M059J (cell line): ENCODE data around the gene GDPD3. TPM values are rescaled to one million over a fixed set of nuclear protein-coding genes. Genes with fewer than 3 reads are reported as not detected.
"Not testable (repeated sequence)": the region's sequence is repeated elsewhere in the genome, so short reads cannot be mapped to it uniquely, and the experiment has no call there.

Experiments used
- DNase-seq: peaks from one replicate; pipeline ENCODE4 v3.0.0-alpha.2; 2012; ENCODE audit warnings: low read depth
- total RNA-seq: library from RNA; depleted of rRNA; stranded (reverse); fragments of >200 nt; shearing (Covaris generic); gene quantifications from 2 replicates; pipeline ENCODE4 v1.2.3, GENCODE V29; 2014; rRNA removed

GDPD3 gene, protein sequence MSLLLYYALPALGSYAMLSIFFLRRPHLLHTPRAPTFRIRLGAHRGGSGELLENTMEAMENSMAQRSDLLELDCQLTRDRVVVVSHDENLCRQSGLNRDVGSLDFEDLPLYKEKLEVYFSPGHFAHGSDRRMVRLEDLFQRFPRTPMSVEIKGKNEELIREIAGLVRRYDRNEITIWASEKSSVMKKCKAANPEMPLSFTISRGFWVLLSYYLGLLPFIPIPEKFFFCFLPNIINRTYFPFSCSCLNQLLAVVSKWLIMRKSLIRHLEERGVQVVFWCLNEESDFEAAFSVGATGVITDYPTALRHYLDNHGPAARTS
- 0.52 and 1.8 TPM in 2 replicates for total RNA-seq

DNA sequence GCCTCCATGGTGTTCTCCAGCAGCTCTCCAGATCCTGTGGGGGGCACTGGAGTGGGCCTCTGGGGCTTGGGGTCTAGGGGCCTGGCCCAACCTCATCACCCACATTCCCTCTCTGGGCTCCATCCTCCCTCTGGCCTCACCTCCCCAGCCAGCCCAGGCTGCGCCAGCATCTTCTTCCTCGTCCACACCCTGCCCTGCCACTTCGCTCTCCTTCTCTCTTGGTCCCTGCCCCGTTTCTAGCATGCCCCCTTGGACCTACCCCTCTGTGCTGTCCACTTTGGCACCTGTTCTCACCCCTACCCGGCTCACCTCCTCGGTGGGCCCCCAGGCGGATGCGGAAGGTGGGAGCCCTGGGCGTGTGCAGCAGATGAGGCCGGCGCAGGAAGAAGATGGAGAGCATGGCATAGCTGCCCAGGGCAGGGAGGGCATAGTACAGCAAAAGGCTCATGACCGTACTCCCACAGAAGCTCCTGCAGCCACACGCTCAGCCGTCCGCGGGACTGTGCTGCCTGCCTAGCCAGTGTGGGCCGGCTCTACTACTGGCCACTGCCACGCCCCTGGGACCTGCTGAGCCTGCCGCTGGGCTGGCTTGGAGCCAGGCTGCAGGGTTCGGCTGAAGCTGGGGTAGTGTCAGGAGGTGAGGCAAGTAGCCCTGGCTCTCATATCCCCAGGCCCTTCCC lies at the start of gene GDPD3:
Gene GDPD3, minus strand, starts transcription at position 507 of the 680 bp plus-strand sequence. Its CDS starts 59 bp downstream, at position 448.
- peak; percentile 51 for DNase-seq

DNA sequence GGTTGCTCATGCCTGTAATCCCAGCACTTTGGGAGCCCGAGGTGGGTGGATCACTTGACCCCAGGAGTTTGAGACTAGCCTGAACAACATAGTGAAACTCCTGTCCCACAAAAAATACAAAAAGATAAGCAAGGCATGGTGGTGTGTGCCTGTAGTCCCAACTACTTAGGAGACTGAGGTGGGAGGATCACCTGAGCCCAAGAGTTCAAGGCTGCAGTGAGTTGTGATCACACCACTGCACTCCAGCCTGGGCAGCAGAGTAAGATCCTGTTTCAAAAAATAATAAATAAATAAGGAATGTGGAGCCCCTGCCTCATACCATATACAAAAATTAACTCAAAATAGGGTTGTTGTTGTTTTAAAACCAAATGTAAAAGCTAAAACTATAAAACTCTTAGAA lies 43.9 kb upstream of the GDPD3 start:
- no peak for DNase-seq

DNA sequence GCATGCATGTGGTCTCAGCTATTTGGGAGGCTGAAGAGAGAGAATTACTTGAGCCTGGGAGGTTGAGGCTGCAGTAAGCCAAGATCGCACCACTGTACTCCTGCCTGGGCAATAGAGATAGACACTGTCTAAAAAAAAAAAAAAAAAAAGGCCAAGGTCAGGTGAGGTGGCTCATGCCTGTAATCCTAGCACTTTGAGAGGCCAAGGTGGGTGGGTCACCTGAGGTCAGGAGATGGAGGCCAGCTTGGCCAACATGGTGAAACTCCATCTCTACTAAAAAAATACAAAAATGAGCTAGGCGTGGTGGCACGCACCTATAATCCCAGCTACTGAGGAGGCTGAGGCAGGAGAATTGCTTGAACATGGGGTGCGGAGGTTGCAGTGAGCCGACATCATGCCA lies 41.9 kb upstream of the GDPD3 start:
- DNase-seq = no peak

DNA sequence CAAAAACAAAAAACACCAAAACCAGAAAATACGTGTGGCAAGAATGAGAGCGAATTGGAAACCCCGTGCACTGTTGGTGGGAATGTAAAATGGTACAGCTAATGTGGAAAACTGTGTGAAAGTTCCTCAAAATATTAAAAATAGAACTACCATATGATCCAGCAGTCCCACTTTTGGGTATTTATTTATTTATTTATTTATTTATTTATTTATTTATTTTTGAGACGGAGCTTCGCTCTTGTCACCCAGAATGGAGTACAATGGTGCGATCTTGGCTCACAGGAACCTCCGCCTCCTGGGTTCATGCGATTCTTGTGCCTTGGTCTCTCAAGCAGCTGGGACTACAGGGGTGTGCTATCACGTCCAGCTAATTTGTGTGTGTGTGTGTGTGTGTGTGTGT lies 39.2 kb upstream of the GDPD3 start:
- no peak for DNase-seq

DNA sequence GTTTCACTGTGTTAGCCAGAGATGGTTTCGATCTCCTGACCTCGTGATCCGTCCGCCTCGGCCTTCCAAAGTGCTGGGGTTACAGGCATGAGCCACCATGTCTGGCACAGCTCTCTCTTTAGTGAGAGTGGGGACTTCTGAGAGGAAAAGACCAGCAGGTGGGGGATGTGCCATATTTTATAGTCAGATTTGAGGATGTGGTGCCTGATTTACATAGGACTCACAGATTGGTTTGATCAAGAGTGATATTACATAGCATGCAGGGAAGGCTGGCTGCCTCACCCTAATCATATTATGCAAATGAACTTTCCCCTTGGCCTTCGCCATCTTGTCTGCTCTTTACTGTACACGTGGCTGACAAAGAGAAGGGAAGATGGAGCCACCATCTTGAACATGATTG lies 37.8 kb upstream of the GDPD3 start:
- no peak for DNase-seq

DNA sequence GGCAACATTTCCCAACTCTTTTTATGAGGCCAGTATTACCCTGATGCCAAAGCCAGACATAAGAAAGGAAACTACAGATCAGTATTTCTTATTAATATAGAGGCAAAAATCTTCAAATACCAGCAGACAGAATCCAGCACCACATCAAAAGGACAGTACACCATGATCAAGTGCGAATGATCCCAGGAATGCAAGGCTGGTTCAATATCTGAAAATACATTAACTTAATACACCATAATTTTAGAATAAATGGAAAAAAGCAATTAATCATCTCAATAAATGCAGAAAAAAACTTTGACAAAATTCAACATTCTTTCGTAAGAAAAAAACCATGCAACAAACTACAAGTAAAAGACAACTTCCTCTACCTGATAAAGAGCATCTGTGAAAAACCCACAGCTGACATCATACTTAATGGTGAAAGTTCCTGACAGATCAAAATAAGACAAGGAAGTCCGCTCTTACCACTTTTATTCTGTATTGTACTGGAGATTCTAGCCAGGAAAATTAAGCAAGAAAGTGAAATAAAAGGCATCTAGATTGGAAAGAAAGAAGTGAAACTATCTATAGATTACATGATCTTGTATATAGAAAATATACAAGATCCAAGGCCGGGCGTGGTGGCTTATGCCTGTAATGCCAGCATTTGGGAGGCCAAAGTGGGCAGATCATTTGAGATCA lies 36.1 kb upstream of the GDPD3 start:
- no peak for DNase-seq

DNA sequence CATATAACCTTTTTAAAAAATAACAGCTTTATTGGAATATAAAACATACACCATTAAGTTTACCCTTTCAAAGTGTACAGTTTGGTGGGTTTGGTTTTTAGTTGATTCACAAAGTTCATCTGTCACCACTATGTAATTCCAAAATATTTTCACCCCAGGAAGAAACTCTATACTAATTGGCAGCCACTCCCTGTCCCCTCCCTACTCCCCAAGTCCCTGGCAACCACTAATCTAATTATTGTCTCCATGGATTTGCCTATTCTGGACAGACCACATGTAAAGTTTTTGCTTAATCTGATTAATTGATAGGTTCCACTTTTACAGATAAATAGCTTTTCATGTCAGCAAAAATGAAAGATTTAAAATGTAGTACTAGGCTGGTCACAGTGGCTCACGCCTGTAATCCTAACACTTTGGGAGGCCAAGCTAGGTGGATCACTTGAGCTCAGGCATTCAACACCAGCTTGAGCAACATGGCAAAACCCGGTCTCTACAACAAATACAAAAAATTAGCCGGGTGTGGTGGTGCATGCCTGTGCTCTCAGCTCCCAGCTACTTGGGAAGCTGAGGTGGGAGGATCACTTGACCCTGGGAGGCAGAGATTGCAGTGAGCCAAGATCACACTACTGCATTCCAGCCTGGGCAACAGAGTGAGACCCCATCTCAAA lies 34.6 kb upstream of the GDPD3 start:
- no peak for DNase-seq

DNA sequence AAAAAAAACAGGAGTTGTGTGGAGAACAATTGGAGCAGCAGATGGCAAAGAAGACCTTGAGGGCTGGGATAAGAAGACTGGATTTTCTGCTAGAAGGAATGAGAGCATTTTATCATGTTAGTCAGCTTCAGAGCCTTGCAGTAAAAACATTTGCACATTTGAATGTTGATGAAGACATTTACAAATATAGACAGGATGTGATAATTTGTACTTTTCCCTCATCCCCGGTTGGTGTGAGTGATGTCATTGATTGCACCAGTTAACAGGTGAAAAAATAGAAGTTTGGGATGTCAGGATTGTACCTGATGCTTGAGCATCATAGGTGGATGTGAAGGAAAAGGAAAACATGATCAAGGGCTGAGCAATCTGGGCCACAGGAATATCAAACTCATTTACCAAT lies 32.3 kb upstream of the GDPD3 start:
- DNase-seq = no peak

DNA sequence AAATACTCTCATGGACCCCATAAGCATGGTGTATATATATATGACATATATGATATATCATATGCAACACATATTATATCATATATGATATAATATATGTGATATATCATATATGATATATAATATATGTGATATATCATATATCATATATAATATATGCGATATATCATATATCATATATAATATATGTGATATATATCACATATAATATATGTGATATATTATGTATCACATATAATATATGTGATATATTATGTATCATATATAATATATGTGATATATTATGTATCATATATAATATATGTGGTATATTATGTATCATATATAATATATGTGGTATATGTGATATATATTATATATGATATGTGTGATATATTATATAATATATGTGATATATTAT lies 31.6 kb upstream of the GDPD3 start:
- DNase-seq = no peak

DNA sequence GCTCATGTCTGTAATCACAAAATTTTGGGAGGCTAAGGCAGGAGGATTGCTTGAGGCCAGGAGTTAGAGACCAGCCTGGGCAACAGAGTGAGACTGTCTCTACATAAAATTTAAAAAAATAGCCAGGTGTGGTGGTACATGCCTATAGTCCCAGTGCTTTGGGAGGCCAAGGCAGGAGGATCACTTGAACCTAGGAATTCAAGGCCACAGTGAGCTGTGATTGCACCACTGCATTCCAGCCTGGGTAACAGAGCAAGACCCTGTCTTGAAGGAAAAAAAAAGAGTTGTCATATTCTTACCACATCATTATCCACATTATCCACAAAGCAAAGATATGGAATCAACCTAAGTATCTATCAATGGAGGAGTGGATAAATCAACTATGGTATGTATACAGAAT lies 30.7 kb upstream of the GDPD3 start:
- no peak for DNase-seq

DNA sequence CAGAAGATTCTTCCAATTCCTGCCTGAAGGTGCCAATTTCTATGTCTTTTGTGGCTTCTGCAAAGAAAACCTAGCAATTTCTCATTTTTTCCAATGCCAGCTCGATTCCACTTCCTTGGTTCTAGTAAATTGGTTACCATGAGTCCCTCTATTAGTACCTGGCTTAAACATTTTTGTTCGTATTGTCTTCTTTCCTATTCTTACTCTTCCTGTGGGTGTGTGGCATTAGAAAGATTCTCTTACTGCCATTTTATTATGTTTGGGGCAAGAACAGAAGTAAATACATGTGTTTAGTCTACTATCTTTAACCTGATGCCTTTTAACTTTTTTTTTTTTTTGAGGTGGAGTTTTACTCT lies 30.0 kb upstream of the GDPD3 start:
- DNase-seq = no peak

DNA sequence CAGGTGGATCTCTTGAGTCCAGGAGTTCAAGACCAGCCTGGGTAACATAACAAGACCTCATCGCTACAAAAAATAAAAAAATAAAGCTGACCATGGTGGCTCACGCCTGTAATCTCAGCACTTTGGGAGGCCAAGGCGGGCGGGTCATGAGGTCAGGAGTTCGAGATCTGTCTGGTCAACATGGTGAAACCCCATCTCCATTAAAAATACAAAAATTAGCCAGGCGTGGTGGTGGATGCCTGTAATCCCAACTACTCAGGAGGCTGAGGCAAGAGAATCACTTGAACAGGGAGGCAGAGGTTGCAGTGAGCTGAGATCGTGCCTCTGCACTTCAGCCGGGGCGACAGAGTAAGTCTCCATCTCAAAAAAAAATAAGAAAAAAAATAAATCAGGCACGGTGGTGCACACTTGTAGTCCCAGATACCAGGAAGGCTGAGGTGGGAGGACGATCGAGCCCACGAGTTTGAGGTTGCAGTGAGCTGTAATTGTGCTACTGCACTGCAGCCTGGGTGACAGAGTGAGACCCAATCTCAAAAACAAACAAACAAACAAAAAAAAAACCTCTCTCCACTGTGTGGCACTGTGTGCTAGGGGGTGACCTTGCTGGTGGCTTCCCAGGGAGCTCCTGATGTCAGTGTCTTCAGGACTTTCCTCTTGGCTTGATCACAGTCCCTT lies 29.5 kb upstream of the GDPD3 start:
- peak; percentile 20 for DNase-seq

DNA sequence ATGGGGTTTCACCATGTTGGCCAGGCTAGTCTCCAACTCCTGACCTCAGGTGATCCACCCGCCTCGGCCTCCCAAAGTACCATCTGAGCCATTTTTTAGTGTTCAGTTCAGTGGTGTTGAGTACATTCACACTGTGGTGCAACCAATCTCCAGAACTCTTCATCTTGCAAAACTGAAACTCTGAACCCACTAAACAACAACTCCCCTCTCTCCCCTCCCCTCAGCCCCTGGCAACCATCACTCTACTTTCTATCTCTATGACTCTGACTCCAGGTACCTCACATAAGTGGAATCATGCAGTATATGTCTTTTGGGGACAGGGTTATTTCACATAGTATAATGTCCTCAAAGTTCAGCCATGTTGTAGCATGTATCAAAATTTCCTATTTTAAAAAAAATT lies 28.4 kb upstream of the GDPD3 start:
- no peak for DNase-seq

DNA sequence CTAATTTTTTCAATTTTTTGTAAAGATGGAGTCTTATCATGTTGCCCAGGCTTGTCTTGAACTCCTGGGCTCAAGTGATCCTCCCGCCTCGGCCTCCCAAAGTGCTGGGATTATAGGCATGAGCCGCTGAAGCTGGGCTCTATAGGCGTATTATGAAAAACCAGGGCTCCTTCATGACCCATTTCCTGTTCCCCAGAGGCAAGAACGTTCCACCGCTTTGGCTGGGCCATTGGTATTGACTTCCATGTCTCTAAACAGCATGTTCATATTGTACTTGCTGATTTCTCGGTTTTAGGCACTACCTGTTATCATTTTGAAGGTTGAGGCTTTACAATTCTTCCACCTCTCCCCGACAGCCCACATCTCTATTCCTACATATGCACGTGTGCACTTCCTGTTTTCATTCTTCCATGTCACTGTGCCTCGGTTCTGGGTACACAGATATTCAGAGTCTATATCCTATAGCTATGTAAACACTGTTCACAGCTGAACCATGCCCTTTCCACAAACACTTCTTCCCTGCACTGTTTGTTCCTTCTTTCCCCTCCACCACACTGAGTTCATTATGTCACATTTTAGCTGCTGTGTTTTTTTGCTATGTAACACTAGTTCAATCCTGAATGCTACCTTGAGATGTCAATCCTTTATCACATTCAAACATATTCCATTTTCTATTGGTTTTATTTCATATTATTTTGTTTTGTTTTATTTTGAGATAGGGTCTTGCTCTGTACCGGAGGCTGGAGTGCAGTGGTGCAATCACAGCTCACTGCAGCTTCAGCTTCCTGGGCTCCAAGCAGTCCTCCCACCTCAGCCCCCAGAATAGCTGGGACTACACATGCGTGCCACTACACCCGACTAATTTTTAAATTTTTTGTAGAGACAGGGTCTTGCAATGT lies 26.5 kb upstream of the GDPD3 start:
- DNase-seq = no peak

DNA sequence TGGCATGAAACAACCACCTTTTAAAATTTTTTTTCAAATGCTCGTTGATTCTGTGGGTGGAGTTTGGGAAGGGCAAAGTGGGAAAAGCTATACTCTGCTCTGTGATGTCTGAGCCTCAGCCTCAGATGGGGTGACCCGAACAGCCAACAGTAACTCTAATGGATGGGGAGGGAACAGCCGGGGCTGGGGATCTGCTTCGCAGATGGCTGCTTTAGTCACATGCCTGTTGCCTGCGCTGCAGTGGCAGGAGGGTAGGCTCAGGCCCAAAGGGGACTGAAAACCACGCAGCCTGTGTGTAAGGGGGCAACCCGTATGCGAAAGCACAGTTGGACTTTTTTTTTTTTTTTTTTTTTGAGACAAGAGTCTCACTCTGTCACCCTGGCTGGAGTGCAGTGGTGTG lies 24.6 kb upstream of the GDPD3 start:
- DNase-seq = no peak

DNA sequence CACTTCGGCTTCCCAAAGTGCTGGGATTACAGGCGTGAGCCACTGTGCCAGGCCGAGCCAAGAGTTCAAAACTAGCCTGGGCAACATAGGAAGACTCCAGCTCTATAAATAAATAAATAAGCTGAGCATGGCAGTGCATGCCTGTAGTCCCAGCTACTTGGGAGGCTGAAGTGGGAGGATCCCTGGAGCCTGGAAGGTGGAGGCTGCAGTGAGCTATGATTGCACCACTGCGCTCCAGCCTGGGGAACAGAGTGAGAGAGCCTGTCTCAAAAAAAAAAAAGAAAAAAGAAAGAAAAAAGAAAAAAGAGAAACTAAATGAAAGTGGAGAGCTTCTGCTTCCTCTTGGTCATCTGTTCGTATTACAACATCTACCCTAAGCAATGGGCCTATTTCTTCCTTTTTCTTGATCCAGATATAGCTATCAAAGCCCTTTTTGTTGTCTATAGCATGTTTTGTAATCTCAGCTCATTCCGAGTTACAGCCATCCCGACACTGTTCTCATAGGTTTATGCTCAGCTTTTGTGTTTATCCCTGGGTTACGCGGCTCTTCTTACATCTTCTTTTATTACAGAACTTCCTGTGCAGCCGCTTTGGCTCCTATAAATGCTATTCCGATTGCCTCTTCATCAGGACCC lies 23.8 kb upstream of the GDPD3 start:
- no peak for DNase-seq

DNA sequence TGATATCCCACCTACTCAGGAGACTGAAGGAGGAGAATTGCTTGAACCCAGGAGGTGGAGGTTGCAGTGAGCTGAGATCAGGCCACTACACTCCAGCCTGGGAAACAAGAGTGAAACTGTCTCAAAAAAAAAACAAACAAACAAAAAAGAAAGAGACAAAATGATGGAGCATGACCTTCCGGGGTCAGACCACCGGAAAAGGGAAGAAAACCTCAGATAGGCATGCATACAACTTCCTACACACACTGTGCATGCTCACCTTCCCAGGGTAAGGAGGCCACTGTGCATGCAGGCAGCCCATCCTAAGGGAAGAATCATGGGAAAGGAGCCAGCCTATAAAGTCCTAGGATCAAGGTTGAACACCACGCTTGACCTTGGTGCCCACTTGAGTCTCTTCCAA lies 19.3 kb upstream of the GDPD3 start:
- no peak for DNase-seq

DNA sequence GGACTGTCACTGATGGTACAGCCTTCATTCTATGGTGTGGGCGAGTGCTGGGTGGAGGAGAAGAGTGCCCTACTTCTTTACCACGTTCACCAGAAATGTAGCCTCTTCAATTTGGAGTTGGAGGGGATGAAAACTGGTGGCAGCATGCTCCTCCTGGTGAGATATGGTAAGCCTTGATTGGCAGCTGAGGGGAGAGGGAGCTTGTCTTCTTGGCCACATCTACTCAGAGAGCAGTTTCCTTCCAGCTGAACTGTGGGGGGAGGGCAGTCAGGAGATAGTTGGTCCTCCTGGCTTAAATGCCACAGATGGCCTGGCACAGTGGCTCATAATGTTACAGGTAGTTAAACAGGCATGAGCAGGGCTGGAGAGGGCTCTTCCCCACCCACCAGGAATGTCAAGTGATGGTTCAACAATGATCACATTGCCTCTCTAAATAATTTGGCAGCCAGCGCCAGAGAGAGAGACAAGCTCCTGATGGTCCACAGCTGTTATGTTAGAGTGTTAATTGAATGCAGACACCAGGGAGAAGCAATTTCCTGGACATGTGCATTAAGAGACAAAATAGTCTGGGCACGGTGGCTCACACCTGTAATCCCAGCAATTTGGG lies 18.6 kb upstream of the GDPD3 start:
- no peak for DNase-seq

DNA sequence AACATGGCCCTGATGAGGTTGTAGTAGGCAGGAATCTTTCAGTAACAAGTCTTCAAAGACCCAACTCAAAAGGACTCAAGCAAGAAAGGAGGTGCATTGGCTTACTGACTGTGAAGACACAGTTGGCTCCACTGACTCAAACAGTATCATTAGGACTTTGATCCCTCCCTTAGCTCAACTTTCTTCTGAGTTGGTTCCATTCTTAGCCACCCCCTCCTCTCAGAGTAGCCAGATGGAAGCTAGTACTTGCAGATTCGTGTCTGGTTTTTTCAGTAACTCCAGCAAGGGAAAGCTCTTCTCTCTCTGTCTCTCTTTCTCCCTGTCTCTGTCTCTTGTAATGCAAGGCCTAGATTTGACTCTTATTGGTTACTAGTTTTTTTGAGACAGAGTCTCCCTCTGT lies 14.7 kb upstream of the GDPD3 start:
- no peak for DNase-seq

DNA sequence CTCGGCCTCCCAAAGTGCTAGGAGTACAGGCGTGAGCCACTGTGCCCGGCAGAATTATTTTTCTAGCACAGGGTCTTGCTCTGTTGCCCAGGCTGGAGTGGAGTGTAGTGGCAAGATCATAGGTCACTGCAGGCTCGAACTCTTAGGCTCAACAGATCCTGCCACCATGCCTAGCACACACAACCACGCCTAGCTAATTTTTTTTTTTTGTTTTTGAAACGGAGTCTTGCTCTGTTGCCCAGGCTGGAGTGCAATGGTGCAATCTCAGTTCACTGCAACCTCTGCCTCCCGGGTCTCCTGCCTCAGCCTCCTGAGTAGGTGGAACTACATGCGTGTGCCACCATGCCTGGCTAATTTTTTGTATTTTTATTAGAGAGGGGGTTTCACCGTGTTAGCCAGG lies 12.4 kb upstream of the GDPD3 start:
- not testable (repeated sequence) for DNase-seq
